HepG2 (cell line): ENCODE data around the gene BMPR2. TPM values are rescaled to one million over a fixed set of nuclear protein-coding genes. Genes with fewer than 3 reads are reported as not detected.

Experiments
- ATF7 ChIP-seq, 2 experiments: fragments of 450-650 bp in 1 of 2; sonication (generic) in 1 of 2; formaldehyde crosslinking in 1 of 2; IDR thresholded peaks; 2 replicates each; pipeline versions ENCODE4 v1.4.0 to v1.6.1; 2016 to 2020; ENCODE audit warnings: antibody characterized with exemption in 1 of 2, mild to moderate bottlenecking in 1 of 2, missing genetic modification reagents in 1 of 2
- DPF2 ChIP-seq: sonication (generic); formaldehyde crosslinking; IDR thresholded peaks from 2 replicates; pipeline ENCODE4 v1.4.0; 2020; ENCODE audit warnings: mild to moderate bottlenecking, low read depth, missing genetic modification reagents, borderline replicate concordance
- EP300 ChIP-seq, 3 experiments: sonication (generic) in 1 of 3; formaldehyde crosslinking in 1 of 3; IDR thresholded peaks; 2 replicates each; pipeline versions ENCODE4 v1.5.1 to v1.6.1; 2011 to 2020; ENCODE audit warnings: low read depth in 2 of 3, low read length in 2 of 3, borderline replicate concordance in 1 of 3, improper control_type of control experiment in 1 of 3, mild to moderate bottlenecking in 1 of 3, missing genetic modification reagents in 1 of 3, moderate library complexity in 1 of 3
- KMT2A ChIP-seq: sonication (generic); formaldehyde crosslinking; IDR thresholded peaks from 2 replicates; pipeline ENCODE4 v1.4.0; 2020; ENCODE audit warnings: missing genetic modification reagents
- MATR3 ChIP-seq: sonication (generic); formaldehyde crosslinking; IDR thresholded peaks from 2 replicates; pipeline ENCODE4 v1.4.0; 2020; ENCODE audit warnings: missing genetic modification reagents
- MIER3 ChIP-seq: IDR thresholded peaks from 2 replicates; pipeline ENCODE4 v1.6.1; 2016; ENCODE audit warnings: missing compliant biosample characterization, borderline replicate concordance
- RELA ChIP-seq: sonication (generic); formaldehyde crosslinking; IDR thresholded peaks from 2 replicates; pipeline ENCODE4 v1.4.0; 2020; ENCODE audit warnings: missing genetic modification reagents
- SATB2 ChIP-seq: sonication (generic); formaldehyde crosslinking; IDR thresholded peaks from 2 replicates; pipeline ENCODE4 v1.5.0; 2020; ENCODE audit warnings: missing genetic modification reagents
- SIN3A ChIP-seq: IDR thresholded peaks from 2 replicates; pipeline ENCODE4 v1.6.1; 2011; ENCODE audit warnings: low read depth, mild to moderate bottlenecking, control low read depth, low read length, borderline replicate concordance
- TAF15 ChIP-seq: fragments of 200-400 bp; formaldehyde crosslinking; IDR thresholded peaks from one replicate; pipeline ENCODE4 v1.6.1; 2018; ENCODE audit warnings: mild to moderate bottlenecking, low read depth, low read length; ENCODE audit not compliant: poor library complexity, severe bottlenecking
- ZBTB21 ChIP-seq: sonication (generic); formaldehyde crosslinking; IDR thresholded peaks from 2 replicates; pipeline ENCODE4 v1.4.0; 2020; ENCODE audit warnings: missing genetic modification reagents
- ZFP82 ChIP-seq: sonication (generic); formaldehyde crosslinking; IDR thresholded peaks from 2 replicates; pipeline ENCODE4 v1.5.1; 2020; ENCODE audit warnings: mild to moderate bottlenecking, missing genetic modification reagents, borderline replicate concordance
- ZNF549 ChIP-seq: sonication (generic); formaldehyde crosslinking; IDR thresholded peaks from 2 replicates; pipeline ENCODE4 v1.5.0; 2020; ENCODE audit warnings: missing genetic modification reagents
- ZNF563 ChIP-seq: sonication (generic); formaldehyde crosslinking; IDR thresholded peaks from 2 replicates; pipeline ENCODE4 v1.8.0; 2022; ENCODE audit warnings: mild to moderate bottlenecking, moderate library complexity, missing genetic modification reagents
- ZNF709 ChIP-seq: sonication (generic); formaldehyde crosslinking; IDR thresholded peaks from 2 replicates; pipeline ENCODE4 v1.5.0; 2020; ENCODE audit warnings: mild to moderate bottlenecking, missing genetic modification reagents
- ZNF713 ChIP-seq: sonication (generic); formaldehyde crosslinking; IDR thresholded peaks from 2 replicates; pipeline ENCODE4 v1.4.0; 2020; ENCODE audit warnings: mild to moderate bottlenecking, missing genetic modification reagents
- ZNF782 ChIP-seq: sonication (generic); formaldehyde crosslinking; IDR thresholded peaks from 2 replicates; pipeline ENCODE4 v1.4.0; 2020; ENCODE audit warnings: missing genetic modification reagents, mild to moderate bottlenecking, borderline replicate concordance
- ZNF879 ChIP-seq: sonication (generic); formaldehyde crosslinking; IDR thresholded peaks from 2 replicates; pipeline ENCODE4 v1.8.1; 2023; ENCODE audit warnings: missing genetic modification reagents
- polyA plus RNA-seq, 8 experiments: library from polyadenylated mRNA; depleted of rRNA in 3 of 8; stranded (reverse) in 7 of 8; unstranded in 1 of 8; fragments of >200 nt; fragmentation: Illumina TruSeq in 4 of 8; extraction: Trizol in 4 of 8; gene quantifications; 2 replicates each; pipeline versions ENCODE4 v1.2.1 to v1.2.3, GENCODE V29; 2011 to 2016; ENCODE audit warnings: low read depth in 4 of 8, missing spikeins in 1 of 8, mixed read lengths in 1 of 8; ENCODE audit not compliant: insufficient read depth in 1 of 8
- total RNA-seq, 5 experiments: library from RNA; depleted of rRNA; stranded (reverse); fragments of >200 nt; fragmentation: Illumina TruSeq; extraction: Trizol; gene quantifications; 2 replicates each; pipeline ENCODE4 v1.2.3, GENCODE V29; 2016; ENCODE audit warnings: low read depth in 1 of 5
- TF ChIP-seq, protein P1 (sequence below): sonication (generic); formaldehyde crosslinking; IDR thresholded peaks from 2 replicates; pipeline ENCODE4 v1.5.0; 2020; ENCODE audit warnings: missing genetic modification reagents, mild to moderate bottlenecking, borderline replicate concordance
- TF ChIP-seq, protein P2 (sequence below): sonication (generic); formaldehyde crosslinking; IDR thresholded peaks from 2 replicates; pipeline ENCODE4 v1.5.0; 2020; ENCODE audit warnings: mild to moderate bottlenecking, missing genetic modification reagents
- TF ChIP-seq, protein P3 (sequence below): sonication (generic); formaldehyde crosslinking; IDR thresholded peaks from 2 replicates; pipeline ENCODE4 v1.9.0; 2022; ENCODE audit warnings: missing genetic modification reagents, mild to moderate bottlenecking, borderline replicate concordance
- TF ChIP-seq, protein P4 (sequence below): sonication (generic); formaldehyde crosslinking; conservative IDR thresholded peaks from 2 replicates; pipeline ENCODE4 v1.8.0; 2022; ENCODE audit warnings: low read depth, missing genetic modification reagents

BMPR2 gene
- total and polyA plus RNA-seq, 2 of the 13 experiments (the other 11 are each of a cell fraction or from before 2014, with no cell fraction given): 5.5 to 10.3 TPM

DNA sequence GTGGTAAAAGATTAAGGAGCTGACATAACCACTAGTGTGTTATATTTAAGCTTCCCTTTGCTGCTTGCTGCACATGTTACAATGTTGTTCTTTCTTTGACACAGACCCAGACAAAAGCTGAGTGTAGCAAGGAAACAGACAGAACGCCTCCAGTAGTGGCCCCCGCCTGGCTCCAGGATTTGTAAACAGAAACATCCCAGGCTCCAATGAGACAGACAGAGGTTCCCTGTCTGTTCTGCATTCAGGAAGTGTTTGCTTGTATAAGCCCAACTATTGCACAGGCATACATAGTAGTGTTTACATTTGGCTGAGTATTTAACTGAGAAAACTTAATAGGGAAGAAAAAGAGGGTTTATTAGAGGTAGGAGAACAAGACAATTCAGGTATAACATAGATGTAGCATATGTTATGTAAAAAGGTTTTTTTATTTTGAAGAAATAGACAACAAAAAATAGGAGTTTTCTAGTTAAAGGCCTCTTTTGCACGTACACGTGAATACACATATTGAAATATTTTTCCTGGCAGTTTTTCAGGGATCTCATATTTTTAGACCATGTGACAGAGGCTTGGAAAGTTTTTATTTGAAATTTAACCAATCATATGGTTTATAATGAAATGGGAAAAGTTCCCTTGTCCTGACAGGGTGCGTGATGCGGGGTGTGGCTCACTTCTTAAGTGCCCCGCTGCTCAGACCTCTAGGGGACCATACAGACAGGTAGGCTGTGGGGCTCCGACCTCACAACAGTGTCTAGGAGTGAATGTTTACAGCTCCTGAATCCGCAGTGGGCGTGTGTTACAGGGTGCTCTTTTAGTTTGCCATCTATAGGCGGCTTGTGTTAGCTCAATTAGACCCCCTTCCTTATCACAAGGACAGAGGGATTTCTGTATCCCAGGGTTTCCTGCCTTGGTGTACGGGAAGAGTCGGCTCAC, 118.4 kb downstream of the BMPR2 start (continued):
- peak; percentile 56; the same call in 1 of the 2 replicates for TF ChIP-seq KMT2A (CRISPR knock-in tag)
- TF ChIP-seq, protein P1, sequence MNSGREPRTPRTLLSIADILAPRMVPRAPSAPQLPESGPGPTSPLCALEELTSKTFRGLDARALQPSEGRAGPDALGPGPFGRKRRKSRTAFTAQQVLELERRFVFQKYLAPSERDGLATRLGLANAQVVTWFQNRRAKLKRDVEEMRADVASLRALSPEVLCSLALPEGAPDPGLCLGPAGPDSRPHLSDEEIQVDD (CRISPR knock-in tag): no peak
- no peak for TF ChIP-seq ZNF549 (CRISPR knock-in tag)
- no peak for TF ChIP-seq ZBTB21 (CRISPR knock-in tag)
- peak; percentile 83; the same call in 1 of the 2 replicates for TF ChIP-seq MIER3 (CRISPR knock-in tag)
- TF ChIP-seq, protein P2, sequence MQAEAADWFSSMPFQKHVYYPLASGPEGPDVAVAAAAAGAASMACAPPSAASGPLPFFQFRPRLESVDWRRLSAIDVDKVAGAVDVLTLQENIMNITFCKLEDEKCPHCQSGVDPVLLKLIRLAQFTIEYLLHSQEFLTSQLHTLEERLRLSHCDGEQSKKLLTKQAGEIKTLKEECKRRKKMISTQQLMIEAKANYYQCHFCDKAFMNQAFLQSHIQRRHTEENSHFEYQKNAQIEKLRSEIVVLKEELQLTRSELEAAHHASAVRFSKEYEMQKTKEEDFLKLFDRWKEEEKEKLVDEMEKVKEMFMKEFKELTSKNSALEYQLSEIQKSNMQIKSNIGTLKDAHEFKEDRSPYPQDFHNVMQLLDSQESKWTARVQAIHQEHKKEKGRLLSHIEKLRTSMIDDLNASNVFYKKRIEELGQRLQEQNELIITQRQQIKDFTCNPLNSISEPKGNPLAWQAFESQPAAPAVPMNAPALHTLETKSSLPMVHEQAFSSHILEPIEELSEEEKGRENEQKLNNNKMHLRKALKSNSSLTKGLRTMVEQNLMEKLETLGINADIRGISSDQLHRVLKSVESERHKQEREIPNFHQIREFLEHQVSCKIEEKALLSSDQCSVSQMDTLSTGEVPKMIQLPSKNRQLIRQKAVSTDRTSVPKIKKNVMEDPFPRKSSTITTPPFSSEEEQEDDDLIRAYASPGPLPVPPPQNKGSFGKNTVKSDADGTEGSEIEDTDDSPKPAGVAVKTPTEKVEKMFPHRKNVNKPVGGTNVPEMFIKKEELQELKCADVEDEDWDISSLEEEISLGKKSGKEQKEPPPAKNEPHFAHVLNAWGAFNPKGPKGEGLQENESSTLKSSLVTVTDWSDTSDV (CRISPR knock-in tag): no peak
- TF ChIP-seq, protein P3, sequence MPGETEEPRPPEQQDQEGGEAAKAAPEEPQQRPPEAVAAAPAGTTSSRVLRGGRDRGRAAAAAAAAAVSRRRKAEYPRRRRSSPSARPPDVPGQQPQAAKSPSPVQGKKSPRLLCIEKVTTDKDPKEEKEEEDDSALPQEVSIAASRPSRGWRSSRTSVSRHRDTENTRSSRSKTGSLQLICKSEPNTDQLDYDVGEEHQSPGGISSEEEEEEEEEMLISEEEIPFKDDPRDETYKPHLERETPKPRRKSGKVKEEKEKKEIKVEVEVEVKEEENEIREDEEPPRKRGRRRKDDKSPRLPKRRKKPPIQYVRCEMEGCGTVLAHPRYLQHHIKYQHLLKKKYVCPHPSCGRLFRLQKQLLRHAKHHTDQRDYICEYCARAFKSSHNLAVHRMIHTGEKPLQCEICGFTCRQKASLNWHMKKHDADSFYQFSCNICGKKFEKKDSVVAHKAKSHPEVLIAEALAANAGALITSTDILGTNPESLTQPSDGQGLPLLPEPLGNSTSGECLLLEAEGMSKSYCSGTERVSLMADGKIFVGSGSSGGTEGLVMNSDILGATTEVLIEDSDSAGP (CRISPR knock-in tag): no peak
- TF ChIP-seq ZFP82: no peak
- no peak for TF ChIP-seq ZNF782
- TF ChIP-seq, protein P4, sequence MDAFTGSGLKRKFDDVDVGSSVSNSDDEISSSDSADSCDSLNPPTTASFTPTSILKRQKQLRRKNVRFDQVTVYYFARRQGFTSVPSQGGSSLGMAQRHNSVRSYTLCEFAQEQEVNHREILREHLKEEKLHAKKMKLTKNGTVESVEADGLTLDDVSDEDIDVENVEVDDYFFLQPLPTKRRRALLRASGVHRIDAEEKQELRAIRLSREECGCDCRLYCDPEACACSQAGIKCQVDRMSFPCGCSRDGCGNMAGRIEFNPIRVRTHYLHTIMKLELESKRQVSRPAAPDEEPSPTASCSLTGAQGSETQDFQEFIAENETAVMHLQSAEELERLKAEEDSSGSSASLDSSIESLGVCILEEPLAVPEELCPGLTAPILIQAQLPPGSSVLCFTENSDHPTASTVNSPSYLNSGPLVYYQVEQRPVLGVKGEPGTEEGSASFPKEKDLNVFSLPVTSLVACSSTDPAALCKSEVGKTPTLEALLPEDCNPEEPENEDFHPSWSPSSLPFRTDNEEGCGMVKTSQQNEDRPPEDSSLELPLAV (CRISPR knock-in tag): no peak
- no peak for TF ChIP-seq ZNF709 (CRISPR knock-in tag)
- no peak for TF ChIP-seq ZNF563 (CRISPR knock-in tag)
- no peak for TF ChIP-seq ZNF713 (CRISPR knock-in tag)
- TF ChIP-seq ATF7 (IDR thresholded peaks at IDR 0.05): no peak
- no peak for TF ChIP-seq ATF7 (CRISPR knock-in tag; IDR thresholded peaks at IDR 0.05)
- peak; percentile 26 to 86; a peak in 3 of 4 replicates for TF ChIP-seq EP300 (IDR thresholded peaks at IDR 0.05; ENCODE audit: low read depth in 2 of 2, low read length in 2 of 2)
- TF ChIP-seq EP300 (CRISPR knock-in tag; IDR thresholded peaks at IDR 0.05; ENCODE audit: borderline replicate concordance): peak; percentile 78; the same call in 1 of the 2 replicates
- no peak for TF ChIP-seq MATR3 (CRISPR knock-in tag)
- no peak for TF ChIP-seq SATB2 (CRISPR knock-in tag)
- peak; percentile 64 for TF ChIP-seq SIN3A
- no peak for TF ChIP-seq RELA
- TF ChIP-seq TAF15: no peak
- no peak for TF ChIP-seq ZNF879 (CRISPR knock-in tag)
- peak; percentile 68; the same call in 1 of the 2 replicates for TF ChIP-seq DPF2
